IPS DF 19.7 (cell line): ENCODE data around the gene VAV2.
A peak's percentile ranks its signal among the peaks of the same experiment; 100 is the strongest.
"Not testable (repeated sequence)": the region's sequence is repeated elsewhere in the genome, so short reads cannot be mapped to it uniquely, and the experiment has no call there.

ENCODE experiments used
- DNase-seq: peaks from one replicate; pipeline ENCODE4 v3.0.0-alpha.2; 2013; ENCODE audit warnings: low read depth, low spot score

Gene VAV2

DNA sequence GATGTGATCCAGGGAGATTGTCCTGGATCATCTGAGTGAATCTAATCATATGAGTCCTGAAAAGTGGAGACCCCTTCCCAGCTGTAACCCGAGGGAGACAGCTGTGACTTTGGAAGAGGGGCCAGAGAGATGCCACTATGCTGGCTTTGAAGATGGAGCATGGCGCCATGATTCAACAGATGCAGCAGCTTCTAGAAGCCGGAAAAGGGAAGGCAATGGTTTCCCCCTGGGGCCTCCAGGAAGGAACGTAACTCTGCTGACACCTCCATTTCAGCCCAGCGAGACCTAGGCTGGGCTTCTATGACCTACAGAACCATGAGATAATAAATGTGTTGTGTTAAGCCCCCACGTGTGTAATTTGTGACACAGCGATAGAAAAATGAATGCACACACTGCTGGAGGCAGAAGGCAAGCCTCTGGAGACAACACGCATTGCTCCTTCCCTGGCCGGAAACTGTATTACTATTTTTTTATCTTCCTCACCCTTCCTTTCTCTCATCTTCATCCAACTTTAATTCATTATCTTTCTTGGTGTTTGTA is 237.4 kb downstream of the VAV2 start:
- no peak for DNase-seq

DNA sequence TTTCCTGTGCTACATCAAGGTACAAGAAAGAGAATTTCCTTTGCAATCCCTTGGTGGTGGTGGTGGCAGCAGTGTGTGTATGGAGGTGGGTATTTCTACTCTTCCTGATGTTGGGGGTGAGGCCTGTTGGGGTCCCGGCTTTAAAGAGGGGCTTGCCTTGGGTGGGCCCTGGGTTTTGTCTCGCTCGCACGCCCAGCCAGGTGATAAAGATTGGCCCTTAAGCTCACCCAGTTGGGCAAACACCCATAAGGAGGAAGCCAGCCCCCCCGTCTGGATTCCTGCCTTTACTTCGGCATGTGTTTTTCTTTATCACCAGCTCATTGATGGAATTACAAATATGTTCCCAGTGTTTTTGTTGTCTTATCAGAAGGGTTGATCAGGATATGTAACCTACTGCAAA is 237.9 kb downstream of the VAV2 start:
- no peak for DNase-seq

DNA sequence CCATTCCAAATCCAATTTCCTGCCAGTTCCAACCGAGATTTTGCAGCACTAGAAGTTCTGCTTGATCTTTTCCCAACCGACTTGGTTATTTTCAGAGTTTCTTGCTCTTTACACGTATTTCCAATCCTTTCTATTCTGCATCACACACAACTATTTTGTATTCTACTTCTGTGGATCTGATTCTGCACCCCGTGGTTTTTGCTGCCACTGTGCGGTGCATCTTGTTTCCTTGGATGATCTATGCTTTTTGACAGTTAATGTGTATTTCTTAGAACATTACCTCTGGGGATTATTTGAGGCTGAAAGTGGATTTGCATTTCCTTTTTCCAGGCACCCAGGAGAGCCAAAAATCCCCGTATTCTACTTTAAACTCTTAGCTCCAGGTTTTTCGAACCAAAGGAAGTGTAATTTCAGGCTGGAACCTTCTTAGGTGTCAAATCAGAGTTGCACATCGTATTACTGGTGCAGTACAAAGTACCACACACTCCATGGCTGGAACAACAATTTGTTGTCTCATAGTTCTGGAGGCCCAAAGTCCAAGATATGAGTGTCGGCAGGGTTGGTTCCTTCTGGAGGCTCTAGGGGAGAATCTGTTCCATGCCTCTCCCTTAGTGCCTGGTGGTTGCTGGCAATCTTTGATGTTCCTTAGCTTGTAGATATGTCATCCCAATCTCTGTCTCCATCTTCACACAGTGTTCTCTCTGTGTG is 239.2 kb downstream of the VAV2 start:
- no peak for DNase-seq

DNA sequence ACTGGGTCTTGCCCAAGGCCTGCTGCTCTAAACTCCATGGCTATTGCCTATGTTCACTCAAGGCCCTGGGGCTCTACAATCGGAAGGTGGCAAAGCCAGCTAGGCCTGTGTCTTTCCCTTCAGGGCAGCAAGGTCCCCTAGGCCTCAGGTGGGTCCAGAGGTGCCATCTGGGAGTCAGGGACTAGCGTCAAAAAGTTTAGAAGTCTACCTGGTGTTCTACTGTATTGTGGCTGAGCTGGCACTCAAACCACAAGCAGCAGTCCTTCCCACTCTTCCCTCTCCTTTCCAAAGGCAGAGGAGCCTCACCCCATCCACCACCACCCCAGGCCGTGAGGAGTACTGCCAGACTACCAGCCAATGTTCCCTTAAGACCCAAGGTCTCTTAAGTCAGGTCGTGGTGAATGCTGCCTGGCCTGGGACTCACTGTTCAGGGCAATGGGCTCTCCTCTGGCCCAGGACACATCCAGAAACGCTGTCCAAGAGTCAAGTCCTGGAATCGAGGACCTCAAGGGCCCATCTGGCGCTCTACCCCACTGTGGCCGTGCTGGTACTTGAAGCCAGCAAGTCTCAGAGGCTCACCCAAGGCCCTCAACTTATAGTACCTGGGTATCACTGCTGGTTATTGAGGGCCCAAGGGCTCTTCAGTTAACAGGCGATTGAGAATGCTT is 241.0 kb downstream of the VAV2 start:
- no peak for DNase-seq

DNA sequence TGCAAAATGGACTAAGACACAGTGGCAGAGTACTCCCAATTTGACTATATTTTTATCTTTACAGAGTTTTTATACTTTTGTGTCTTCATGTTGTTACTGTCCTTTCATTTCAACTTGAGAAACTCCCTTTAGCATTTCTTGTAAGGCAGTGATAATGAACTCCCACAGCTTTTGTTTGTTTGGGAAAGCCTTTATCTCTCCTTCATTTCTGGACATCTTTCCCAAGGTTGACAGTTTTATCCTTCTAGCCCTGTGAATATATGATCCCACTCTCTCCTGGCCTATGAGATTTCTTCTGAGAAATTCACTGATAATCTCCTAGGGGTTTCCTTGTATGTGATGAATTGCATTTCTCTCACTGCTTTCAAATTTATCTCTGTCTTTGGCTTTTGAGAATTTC is 244.8 kb downstream of the VAV2 start:
- DNase-seq: no peak

DNA sequence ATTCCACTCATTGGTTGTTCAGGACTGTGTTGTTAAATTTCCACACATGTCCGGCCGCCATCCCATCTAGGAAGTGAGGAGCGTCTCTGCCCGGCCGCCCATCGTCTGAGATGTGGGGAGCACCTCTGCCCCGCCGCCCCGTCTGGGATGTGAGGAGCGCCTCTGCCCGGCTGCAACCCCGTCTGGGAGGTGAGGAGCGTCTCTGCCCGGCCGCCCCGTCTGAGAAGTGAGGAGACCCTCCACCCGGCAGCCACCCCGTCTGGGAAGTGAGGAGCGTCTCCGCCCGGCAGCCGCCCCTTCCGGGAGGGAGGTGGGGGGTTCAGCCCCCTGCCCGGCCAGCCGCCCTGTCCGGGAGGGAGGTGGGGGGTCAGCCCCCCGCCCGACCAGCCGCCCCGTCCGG is 247.6 kb downstream of the VAV2 start:
- not testable (repeated sequence) for DNase-seq

DNA sequence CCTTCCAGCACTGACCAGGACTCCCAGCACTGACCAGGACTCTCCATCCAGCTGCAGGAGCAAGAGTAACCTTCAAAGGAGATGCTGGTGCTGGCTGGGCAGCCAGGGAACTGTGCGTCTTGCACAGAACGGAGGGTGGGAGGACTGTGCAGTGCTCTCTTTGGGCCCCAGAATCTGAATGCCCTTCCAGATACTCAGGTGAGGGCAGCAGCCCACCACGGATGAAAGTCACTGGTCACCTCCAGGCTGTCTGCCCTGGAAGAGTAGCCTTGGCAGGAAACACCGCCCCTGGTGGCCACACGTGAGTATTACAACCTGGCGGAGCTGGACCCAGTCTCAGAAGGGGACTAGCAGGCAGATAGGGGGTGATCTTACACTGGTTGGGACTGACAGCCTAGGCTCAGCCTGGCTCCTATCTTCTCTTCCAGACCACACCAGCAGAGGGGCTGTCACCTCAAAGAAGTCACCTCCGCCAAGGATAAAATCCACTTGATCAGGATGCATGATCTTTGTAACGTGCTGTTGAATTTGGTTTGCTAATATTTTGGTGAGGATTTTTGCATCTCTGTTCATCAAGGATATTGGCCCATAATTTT is 249.2 kb downstream of the VAV2 start:
- DNase-seq: peak; percentile 75

DNA sequence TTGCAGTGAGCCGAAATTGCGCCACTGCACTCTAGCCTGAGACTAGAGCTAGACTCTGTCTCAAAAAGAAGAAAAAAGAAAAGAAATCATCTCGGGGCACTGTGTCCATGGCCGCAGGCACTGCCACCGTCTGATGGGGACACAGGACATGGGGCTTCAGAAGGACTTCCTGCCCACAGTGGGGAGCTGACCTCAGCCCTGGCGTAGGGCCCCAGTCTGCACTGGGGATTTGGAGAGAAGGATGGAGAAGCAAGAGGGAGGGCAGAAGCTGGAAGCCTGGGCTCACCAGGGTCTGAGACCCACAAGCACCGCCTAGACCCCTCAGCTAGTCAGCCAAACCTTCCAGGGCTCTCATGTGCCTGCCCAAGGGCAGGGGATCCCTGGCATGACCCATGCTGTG is 249.9 kb downstream of the VAV2 start:
- no peak for DNase-seq

DNA sequence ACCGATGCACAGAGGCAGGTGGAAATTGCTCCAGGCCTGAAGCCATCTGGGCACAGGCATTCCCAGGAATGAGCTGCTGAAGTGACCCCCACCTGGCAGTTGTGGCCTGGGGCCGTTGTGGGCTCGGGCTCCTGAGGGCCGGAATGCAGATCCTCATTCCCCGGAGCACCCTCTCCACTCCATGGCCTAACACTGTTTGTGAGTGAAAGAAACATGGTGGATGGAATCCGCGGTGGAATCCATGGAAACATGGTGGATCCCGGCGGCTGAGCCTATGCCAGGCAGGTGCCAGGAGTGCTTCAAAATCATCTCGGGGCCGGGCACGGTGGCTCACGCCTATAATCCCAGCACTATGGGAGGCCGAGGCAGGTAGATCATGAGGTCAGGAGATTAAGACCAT is 250.4 kb downstream of the VAV2 start:
- no peak for DNase-seq

DNA sequence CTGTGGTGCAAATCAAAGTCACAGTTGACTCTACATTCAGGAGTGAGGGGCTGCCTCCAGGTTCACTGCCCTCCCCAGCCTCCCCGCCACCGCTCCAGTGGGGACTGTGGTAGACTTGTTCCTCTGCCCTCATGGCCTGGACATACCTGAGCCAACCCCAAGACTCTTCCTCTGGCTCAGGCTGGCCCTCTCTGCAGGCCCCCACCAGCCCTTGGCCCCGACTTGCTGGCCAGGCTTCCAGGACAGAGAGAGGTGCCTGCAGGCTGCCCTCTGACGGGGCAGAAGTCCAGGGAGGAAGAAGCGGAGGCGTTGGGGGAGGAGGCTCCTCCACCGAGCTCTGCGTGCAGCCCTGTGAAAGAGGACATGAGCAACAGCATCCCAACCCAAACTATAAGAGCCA is 251.2 kb downstream of the VAV2 start:
- no peak for DNase-seq

DNA sequence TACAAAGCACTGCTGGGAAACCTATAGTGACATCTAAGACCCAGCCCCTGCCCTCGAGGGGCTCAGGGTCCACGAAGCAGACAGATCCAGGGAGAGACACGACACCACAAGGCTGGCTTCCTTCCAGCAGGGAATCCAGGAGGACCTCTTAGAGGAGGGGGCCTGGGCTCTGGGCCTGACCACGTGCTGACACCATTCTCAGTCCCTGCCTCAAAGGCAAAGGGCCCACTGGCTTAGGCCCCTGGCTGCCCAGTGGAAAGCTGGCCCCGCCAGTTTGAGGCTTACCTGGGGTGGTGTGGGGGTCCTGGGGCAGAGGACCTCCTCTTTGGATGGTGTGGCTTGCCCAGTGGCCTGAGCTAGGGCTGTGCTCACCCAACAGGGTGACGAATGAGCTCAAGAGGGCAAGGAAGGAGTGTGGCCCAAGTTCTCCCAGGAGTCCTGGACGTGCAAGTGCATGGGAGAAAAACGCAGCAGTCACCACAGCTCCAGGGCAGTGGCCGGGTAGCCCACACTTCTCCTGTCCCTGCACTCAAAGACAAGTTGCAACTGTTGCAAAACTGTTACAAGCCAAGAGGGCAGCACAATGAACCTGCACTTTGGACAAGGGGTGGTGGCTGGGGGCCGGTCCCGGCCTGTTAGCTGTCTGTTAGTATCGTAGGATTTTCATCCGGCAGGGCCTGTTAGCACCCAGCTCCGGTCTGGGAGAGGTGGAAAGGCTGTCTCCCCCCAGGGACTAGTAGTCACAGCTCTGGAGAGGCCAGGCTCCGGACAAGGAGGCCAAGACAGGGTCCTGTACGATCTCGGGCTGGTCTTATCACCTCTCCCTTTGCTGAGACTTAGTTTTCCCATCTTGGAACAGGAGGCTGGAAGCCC is 252.5 kb downstream of the VAV2 start:
- DNase-seq: no peak

DNA sequence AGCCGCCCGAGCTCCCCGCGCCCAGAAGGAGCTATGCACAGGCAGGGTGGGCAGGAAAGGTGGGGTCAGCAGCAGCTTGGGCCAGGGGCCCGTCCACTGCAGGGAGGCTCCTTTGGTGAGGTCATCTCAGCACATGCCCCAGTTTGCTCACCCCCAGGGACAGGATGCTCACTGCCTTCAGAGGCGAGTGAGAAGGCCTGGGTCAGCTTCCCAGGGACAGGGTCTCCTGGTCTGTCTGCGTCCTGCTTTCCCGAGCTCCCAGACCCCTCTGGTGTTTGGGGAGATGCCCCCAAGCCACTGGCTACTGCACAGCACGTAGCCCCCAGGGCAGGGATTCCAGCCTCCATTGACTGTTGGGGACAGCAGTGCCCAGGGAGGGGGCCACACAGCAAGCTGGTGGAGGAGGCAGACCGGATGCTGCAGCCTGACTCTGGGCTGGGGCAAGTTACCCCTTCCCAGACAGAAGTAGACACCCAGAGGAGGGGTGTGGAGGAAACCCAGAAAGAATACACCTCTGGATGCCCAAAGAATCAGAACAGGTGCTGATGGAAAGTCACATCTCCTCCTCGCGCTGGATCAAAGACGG is 253.4 kb downstream of the VAV2 start:
- DNase-seq: no peak

DNA sequence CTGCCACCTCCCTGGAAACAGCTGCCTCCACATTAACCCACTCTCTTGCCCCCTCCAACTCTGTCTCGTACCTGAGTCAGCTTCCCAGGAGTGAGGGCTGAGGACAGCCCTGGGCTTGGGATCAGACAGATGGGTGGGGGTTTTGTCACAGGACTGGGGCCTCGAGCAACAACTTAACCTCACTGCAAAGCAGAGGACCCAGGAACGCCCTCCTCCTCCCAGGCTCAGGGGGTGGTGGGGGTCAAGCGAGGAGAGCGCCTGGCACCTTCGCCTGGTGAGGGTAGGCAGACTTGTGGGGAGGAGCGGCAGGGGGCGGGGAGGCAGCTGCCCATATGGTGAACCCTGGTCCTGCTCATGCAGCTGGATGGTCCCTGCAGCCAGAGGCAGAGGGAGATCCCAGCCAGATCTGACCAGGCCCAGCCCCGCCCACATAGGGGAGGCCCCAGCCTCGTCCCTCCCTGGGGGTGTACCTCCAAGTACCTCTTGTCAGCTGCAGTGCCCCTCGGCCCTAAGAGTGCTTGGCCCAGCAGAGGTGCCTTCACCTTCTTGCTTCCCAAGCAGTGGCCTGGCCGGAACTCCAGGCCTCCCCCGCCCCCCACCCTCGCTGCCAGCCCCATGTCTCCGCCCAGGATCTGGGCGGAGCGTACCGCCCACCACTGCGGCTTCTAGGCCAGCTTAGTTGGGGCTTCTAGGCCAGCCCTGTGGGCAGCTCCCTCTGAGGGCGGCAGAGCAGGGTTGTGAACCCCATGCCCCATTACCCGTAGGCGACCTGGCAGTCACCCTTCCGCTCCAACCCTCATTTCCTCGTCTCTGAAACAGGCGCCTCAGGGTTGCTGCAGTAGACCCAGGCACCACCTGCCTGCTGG is 254.1 kb downstream of the VAV2 start, which contains the start of gene SARDH:
Gene SARDH (minus strand): TSS at position 579 of the 866 bp plus-strand sequence. CDS start 4,179 bp downstream, outside the sequence.
- DNase-seq: peak; percentile 56

DNA sequence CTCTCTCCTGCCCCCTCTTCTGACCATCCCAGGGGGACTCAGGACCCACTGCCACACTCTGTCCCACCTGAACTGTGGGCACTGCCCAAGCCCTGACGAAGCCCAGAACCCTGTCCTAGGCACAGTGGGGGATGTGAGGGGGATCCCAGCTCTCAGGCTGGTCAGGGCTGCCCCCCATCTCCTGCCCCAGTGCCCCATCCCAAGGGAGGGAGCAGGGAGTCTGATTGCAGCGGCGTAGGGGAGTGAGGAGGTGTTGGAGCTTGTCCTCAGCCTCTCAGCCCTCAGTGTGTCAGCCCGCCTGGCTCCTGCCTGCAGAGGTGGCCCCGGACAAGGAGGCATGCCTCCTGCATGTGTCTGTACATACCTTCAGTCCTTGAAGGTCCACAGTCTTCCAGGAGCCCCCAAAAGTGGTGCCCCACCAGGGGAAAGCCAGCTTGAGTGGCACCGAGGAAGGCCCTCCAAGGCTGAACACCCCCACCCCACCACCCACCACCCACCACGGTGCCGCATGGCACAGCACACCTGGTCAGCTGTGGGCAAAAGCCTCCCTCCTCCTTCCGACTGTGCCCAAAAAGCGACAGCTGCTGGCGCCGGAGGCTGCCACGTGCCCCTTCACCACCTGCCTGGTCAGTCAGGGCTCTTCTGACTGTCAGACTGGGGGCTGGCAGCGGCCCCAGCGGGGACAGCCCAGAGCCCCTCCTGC is 254.9 kb downstream of the VAV2 start:
- no peak for DNase-seq

DNA sequence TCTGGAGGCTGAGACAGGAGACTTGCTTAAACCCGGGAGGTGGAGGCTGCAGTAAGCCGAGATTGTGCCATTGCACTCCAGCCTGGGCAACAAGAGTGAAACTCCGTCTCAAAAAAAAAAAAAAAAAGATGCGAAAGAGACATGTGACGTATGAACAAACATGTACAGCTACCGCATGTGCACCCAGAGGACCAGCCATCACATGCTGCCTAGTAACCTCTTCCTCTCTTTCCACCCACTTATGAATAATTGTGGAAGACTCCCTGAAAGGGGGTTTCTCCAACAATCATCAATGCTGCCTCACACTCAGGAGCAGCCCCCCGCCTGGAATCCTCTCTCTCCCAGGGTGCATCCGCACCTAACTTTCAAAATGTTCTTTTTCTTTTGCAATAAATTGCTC is 256.2 kb downstream of the VAV2 start:
- no peak for DNase-seq

DNA sequence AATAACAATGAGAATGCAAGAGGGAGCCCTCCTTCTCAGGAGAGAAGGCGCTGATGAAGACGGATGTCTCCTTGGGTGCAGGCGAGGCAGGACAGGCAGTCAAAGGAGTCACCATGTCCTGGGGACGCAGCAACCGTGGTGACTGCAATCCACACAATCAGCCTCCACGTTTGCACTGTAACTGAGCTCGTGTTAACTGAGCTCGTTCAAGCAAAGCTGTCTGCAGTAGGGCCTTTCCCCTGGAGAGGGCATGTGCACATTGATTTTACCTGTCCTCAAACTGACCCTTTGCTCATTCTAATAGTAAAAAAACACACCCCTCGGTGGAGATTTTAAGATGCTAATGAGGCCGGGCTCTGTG is 256.7 kb downstream of the VAV2 start:
- DNase-seq: no peak

DNA sequence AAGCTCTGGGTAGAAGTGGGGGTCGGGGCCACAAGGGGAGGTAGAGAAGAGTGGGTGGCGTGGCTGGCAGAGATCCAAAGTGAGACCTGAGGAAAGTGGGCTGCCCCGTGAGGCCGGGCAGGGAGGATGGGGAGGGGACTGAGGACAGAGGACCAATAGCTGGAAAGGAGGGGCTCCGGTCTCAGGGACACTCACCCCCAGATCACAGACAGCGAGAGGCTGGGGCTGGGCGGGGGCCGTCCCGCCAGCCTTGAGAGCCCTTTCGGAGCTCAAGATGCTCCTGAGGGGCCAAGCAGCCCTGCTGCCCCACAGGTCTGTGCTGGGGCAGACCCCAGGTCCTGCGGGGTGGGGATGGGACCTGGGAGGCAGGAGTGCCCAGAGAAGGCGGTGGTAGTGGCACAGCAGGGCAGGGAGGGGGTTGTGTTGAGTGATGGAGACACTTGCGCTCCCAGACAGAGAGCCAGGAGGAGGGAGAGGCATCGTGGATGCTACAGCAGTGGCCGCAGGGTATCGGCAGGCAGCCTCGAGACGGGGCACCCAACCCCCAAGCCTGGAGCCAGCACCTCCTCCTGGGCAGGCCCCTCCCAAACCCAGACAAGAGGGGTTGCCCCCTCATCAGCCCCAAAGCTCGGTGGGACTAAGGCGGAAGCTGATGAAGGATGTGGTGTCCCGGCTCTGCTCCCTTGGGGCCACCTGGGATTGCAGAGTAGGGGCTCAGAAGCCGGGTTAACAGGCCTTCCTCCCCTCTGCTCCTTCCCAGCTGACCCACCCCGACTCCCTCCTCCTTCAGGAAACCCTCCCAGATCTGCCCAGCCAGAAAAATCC is 257.3 kb downstream of the VAV2 start:
- DNase-seq: no peak

DNA sequence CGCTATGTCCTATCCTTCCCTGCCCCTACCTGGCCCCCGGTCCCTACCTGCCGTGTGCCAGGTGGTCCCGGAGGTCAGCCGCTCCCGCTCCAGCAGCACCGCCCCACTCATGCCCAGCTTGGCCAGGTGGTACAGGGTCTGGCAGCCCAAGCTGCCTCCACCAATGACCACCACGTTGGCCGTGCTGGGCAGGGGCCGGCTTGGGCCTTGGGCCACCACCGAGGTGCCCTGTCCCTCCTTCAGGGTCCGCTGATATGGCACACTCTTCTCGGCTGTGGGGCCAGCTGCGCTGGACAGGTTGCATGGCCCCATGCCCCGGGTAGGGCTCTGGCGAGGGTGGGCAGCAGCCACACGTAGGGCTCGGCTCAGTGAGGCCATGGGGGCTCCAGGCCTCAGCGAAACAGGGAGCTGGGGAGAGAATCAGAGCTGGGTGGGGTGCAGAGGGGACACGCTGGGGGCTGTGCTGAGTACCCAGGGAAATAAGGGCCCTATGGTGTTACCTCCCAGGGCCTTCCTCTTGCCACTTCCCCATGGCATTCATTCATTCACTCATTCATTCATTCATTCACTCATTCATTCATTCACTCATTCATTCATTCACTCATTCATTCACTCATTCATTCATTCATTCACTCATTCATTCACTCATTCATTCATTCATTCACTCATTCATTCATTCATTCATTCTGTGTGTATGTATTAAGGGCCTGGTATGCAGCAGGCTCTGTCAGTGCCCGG is 258.2 kb downstream of the VAV2 start:
- DNase-seq: no peak
